Ovary (tissue), 9 donors: ENCODE data around the gene POLN. TPM values are rescaled to one million over a fixed set of nuclear protein-coding genes. Genes with fewer than 3 reads are reported as not detected.

Experiments used
- DNase-seq, 5 donors: peaks; one replicate each; pipeline ENCODE4 v3.0.0-alpha.2; 2019 to 2020
- H3K27ac ChIP-seq, 2 donors: fragments of 200-600 bp; one replicate each; pipeline versions ENCODE4 v1.5.1 to v1.8.0; 2019 to 2022
- H3K27me3 ChIP-seq: fragments of 200-600 bp; one replicate; pipeline ENCODE4 v1.8.0; 2022
- H3K36me3 ChIP-seq: fragments of 200-600 bp; sonication (generic); one replicate; pipeline ENCODE4 v1.5.1; 2019
- H3K4me1 ChIP-seq: one replicate; pipeline ENCODE4 v1.8.1; 2013; ENCODE audit warnings: mild to moderate bottlenecking, moderate library complexity; ENCODE audit not compliant: insufficient read depth
- H3K4me3 ChIP-seq: fragments of 200-600 bp; sonication (generic); one replicate; pipeline ENCODE4 v1.5.1; 2017
- H3K9me3 ChIP-seq, 2 donors: fragments of 200-600 bp in 1 of 2; sonication (generic) in 1 of 2; one replicate each; pipeline versions ENCODE4 v1.5.1 to v1.8.1; 2013 to 2019; ENCODE audit warnings: mild to moderate bottlenecking in 1 of 2, moderate library complexity in 1 of 2
- EP300 ChIP-seq: sonication (generic); formaldehyde crosslinking; IDR thresholded peaks from one replicate; pipeline ENCODE4 v1.6.1; 2017; ENCODE audit warnings: antibody characterized with exemption
- POLR2A ChIP-seq: fragments of 450-650 bp; IDR thresholded peaks from one replicate; pipeline ENCODE4 v1.6.1; 2017; ENCODE audit warnings: antibody characterized with exemption, mild to moderate bottlenecking, moderate library complexity
- WGBS, 3 donors: extraction: QIAGEN DNeasy Blood & Tissue Kit in 1 of 3; methylation state at CpG; one replicate each; pipeline versions ENCODE4 v1.1.5 to v1.1.7; 2013 to 2017; 5-methylcytosine and 5-hydroxymethylcytosine counted together
- intact Hi-C, 4 donors: fragments of 100-400 bp; cut with DNase I; formaldehyde crosslinking; loops; one replicate each; pipeline versions ENCODE4 v1.11.0 to v1.15.1; 2022 to 2023
- polyA plus RNA-seq, 2 donors: library from polyadenylated mRNA; stranded (reverse); fragments of 200-250 nt in 1 of 2; fragments of 350-450 nt in 1 of 2; fragmentation: Illumina TruSeq in 1 of 2; extraction: RNeasy Lipid Tissue Mini Kit (QIAGEN cat#74804) in 1 of 2; gene quantifications; one replicate each; pipeline ENCODE4 v1.2.3, GENCODE V29; 2013 to 2014
- total RNA-seq, 7 donors: library from RNA; depleted of rRNA in 2 of 7; stranded (reverse); fragments of >200 nt in 2 of 7; fragmentation: NEBNext Ultra II Directional in 3 of 7; extraction: Animal tissue kit (Norgen Biotek cat#: 25700) in 3 of 7; gene quantifications; one replicate each; pipeline versions ENCODE4 v1.1.0 to v1.2.4, GENCODE V29; 2016 to 2023
- TF ChIP-seq, protein P1 (sequence below), 3 donors: fragments of 450-650 bp in 2 of 3; fragments of 200-600 bp in 1 of 3; IDR thresholded peaks; one replicate each; pipeline versions ENCODE4 v1.5.1 to v1.8.0; 2016 to 2022; ENCODE audit warnings: antibody characterized with exemption in 3 of 3, mild to moderate bottlenecking in 1 of 3
- donor health status: DM: no; HTN: no; CAD: no; lungs with moderate emphysema.
- donor health status: DM: no; HTN: no; CAD: no.
- donor health status: Bipolar disorder and iron deficiency.
- donor health status: DM: yes; HTN: yes; CAD: no.
- donor health status: DM: no; HTN: no; CAD: no.
- donor health status: DM: yes; HTN: yes; CAD: no.

POLN gene
- total and polyA plus RNA-seq, 9 donors, result 0.95 to 11.4 (median 3.1) TPM

DNA sequence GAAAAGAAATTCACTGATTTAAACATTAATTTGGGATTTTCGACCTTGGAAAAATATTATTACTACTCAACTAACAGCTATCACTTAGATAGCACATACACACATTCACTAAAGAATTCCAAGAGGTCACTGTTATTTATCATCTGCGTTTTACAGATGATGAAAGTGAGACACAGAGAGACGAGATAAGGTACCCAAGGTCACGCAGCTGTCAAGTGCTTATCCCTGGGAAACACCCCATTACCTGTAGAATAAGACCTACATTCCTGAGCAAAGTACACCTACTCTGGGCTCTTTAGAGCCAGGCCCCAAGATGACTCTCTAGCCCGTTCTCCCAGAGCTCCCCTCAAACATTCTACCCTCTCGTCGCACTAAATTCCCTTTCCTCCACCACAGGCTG, 48.6 kb downstream of the POLN start:
- H3K4me1 ChIP-seq, result no peaks in the 10 kb centered on the region
- no peak for TF ChIP-seq EP300
- TF ChIP-seq, protein P1, sequence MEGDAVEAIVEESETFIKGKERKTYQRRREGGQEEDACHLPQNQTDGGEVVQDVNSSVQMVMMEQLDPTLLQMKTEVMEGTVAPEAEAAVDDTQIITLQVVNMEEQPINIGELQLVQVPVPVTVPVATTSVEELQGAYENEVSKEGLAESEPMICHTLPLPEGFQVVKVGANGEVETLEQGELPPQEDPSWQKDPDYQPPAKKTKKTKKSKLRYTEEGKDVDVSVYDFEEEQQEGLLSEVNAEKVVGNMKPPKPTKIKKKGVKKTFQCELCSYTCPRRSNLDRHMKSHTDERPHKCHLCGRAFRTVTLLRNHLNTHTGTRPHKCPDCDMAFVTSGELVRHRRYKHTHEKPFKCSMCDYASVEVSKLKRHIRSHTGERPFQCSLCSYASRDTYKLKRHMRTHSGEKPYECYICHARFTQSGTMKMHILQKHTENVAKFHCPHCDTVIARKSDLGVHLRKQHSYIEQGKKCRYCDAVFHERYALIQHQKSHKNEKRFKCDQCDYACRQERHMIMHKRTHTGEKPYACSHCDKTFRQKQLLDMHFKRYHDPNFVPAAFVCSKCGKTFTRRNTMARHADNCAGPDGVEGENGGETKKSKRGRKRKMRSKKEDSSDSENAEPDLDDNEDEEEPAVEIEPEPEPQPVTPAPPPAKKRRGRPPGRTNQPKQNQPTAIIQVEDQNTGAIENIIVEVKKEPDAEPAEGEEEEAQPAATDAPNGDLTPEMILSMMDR (IDR thresholded peaks at IDR 0.05), result no peak
- no peak for TF ChIP-seq POLR2A
- intact Hi-C loops, result no loop called here
- no peak overlapping the region for H3K27ac ChIP-seq
- H3K4me3 ChIP-seq, result no peak overlapping the region
- no peak for DNase-seq
- no peaks in the 10 kb centered on the region for H3K9me3 ChIP-seq
- no peaks in the 10 kb centered on the region for H3K36me3 ChIP-seq
- WGBS, 3 donors, result 57 to 74% (median 67%) methylated on average over 7 of the region's 7 CpGs
- H3K27me3 ChIP-seq, result no peaks in the 10 kb centered on the region

GRCh38 chr4:2186865-2187172, 55.1 kb downstream of the POLN start:
- intact Hi-C loops, result no loop called here

GRCh38 chr4:2186133-2186864, 55.6 kb downstream of the POLN start:
- intact Hi-C loops, result no loop called here
- no peak overlapping the region for H3K27ac ChIP-seq
- TF ChIP-seq EP300 (no peak), POLR2A (no peak)
- TF ChIP-seq, protein P1 (IDR thresholded peaks at IDR 0.05), result no peak
- H3K9me3 ChIP-seq, result peaks cover 0 to 3% of the 10 kb centered on the region in 2 donors
- DNase-seq, result no peak
- no peak overlapping the region for H3K4me3 ChIP-seq
- 50 to 55% (median 53%) methylated on average over 9 of the region's 9 CpGs for WGBS, 3 donors
- no peaks in the 10 kb centered on the region for H3K27me3 ChIP-seq
- H3K36me3 ChIP-seq, result no peaks in the 10 kb centered on the region
- H3K4me1 ChIP-seq, result no peaks in the 10 kb centered on the region

More at GRCh38 chr4:2186865-2187172, 55.1 kb downstream of the POLN start:
- peaks cover 0 to 3% of the 10 kb centered on the region in 2 donors for H3K9me3 ChIP-seq
- H3K36me3 ChIP-seq, result no peaks in the 10 kb centered on the region
- TF ChIP-seq POLR2A (no peak), EP300 (no peak)
- TF ChIP-seq, protein P1 (IDR thresholded peaks at IDR 0.05), result no peak
- DNase-seq, result no peak
- H3K4me3 ChIP-seq, result no peak overlapping the region
- no peaks in the 10 kb centered on the region for H3K4me1 ChIP-seq
- H3K27ac ChIP-seq, result no peak overlapping the region
- no peaks in the 10 kb centered on the region for H3K27me3 ChIP-seq

DNA sequence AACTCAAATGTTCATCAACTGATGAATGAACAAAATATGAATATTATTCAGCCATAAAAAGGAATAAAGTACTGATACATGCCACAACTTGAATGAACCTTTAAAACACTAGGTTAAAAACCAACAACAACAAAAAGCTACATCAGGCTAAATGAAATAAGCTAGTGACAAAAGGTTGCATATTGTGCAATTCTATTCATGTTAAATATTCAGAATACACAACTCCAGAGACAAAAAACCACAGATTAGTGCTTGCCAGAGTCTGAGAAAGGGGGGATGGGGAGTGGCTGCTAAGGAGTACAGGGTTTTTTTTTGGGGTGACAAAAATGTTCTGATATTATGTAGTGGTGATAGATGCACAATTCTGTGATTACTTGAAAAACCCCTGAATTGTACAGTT, 58.5 kb downstream of the POLN start:
- no peak for DNase-seq
- H3K4me3 ChIP-seq, result no peak overlapping the region
- no peaks in the 10 kb centered on the region for H3K4me1 ChIP-seq
- no peaks in the 10 kb centered on the region for H3K27me3 ChIP-seq
- no peaks in the 10 kb centered on the region for H3K36me3 ChIP-seq
- peaks cover 0 to 3% of the 10 kb centered on the region in 2 donors for H3K9me3 ChIP-seq
- intact Hi-C loops, result no loop called here
- TF ChIP-seq, protein P1 (IDR thresholded peaks at IDR 0.05), result no peak
- TF ChIP-seq POLR2A (no peak), EP300 (no peak)
- no peak overlapping the region for H3K27ac ChIP-seq
